ENCODE measurements around the gene SLIT1.

- TF ChIP-seq POLR2AphosphoS5 (IDR thresholded peaks at IDR 0.05; ENCODE audit: borderline replicate concordance, low read depth, low read length): no peak
- no peak for TF ChIP-seq EZH2 (IDR thresholded peaks at IDR 0.05)
- no peak for TF ChIP-seq FOXP2 (optimal IDR thresholded peaks at IDR 0.05; ENCODE audit: control extremely low read depth, extremely low read length, insufficient read depth)
These were observed 213.5 kb downstream of the SLIT1 start for GRCh38 chr10:96972264-96972663.

Data from SK-N-MC (cell line).